SW480 (cell line): ENCODE results near the gene SPRING1.
"Not testable (repeated sequence)": the region's sequence is repeated elsewhere in the genome, so short reads cannot be mapped to it uniquely, and the experiment has no call there.

Experiments used
- DNase-seq: peaks from one replicate; pipeline ENCODE4 v3.0.0-alpha.2; 2016; ENCODE audit warnings: low spot score

The SPRING1 gene, protein sequence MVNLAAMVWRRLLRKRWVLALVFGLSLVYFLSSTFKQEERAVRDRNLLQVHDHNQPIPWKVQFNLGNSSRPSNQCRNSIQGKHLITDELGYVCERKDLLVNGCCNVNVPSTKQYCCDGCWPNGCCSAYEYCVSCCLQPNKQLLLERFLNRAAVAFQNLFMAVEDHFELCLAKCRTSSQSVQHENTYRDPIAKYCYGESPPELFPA

DNA sequence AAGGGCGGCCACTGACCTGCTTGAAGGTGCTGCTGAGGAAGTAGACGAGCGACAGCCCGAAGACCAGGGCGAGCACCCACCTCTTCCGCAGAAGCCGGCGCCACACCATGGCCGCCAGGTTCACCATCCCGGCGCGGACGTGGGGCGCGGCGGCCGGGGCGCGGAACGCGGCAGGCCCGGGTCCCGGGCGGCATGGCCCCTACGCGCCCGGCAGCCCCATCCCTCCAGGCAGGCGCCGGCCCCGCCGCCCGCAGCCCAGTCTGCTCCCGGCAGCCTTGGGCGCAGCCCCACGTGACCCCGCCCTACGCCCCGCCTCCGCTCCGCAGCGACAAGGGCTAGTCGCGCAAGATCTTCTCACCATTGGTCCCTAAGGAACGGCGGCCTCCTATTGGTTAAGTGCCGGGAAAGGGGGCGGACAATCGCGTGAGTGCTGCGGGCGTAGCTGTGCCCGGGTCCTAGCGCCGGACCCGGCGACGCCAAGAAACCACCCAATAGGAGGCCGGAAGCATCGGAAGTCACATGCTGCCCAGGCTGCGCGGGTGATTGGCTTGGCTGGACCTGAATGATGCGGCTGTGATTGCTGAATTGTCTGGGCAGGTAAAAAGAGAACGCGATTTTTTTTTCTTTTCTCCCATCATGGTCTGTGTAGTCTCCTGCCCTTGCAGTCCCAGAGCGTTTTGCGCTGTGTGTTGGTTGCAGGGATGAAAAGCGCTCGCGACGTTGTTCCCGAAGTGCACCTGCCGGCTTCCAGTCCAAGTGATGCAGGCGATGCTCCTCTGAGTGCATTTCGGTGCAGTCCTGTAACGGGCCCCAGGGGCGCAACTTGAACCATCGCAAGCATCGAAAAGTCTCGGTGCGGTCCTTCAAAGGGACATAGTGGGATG lies at the start of gene SPRING1, which contains the start of gene RNFT2:
Gene SPRING1 (minus strand): TSS at position 296 of the 884 bp plus-strand sequence. CDS start 169 bp downstream, at position 127.
Gene RNFT2 (plus strand): TSS at position 542 of the 884 bp plus-strand sequence. CDS start 2,183 bp downstream, outside the sequence.
- DNase-seq = peak; percentile 98

DNA sequence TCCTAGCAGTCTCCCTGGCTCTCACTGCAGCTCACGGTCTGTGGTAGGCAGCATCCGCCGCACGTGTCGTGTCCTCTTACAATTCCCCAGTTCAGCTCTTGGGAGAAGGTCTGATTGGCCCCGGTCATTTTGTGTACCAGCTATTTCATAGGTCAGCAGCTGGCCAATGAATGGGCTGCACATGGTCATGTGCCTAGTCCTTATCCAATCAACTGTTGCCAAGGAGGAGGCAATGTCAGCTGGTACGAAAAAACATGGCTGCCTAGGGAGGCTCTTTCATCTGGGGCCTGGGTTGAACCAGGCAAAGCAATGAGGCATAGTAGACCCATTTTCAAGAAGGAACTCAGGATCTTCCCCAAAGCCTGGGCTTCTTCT lies 46.4 kb upstream of the SPRING1 start:
- peak; percentile 17 for DNase-seq

DNA sequence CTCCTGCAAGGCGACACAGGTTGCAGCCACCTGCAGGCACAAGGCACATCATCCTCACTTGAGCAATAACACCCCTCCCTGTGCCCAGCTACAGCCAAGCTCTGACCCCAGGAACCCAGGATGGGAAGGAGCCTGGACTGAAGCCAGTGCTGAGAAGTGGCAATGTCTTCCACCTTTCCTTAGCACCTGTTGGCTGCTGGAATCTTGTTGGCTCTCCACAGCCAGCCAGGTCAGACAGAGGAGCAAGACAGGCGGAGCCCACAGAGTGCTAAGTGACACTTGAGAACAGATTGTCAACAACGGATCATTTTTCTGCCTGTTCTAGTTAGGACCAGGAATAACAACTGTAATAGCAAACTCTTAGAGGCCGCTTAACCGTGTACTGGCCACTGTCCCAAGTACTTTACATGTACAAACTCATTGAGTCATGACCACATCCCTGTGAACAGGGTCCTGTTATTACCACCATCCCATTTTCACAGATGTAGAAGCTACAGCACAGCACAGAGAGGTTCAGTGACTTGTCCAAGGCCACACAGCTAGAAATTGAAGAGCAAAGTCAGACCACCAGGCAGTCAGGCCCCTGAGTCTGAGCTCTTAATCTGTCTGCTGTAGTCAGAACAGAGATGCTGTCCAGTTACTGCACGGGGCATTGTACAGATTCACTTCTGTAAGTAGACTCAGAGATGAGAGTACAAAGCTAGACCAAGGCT lies 45.8 kb upstream of the SPRING1 start:
- no peak for DNase-seq

DNA sequence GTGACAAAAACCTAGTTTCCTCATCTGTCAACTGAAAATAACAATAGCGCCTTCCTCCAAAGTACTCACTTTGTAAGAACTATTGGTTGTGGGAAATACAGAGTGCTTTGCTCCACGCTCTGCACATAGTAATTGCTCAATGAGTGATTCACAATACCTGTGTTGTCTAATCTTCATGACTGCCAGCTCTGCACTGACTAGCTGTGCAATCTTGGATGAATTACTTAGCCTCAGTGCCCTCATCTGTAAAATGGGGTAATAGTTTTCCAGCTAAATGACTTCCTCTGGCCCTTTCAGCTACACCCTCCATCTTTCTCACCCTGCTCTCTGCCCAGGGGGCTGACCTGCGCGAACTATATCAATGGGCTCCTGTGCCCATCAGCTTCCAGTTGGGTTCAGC lies 43.1 kb upstream of the SPRING1 start:
- no peak for DNase-seq

DNA sequence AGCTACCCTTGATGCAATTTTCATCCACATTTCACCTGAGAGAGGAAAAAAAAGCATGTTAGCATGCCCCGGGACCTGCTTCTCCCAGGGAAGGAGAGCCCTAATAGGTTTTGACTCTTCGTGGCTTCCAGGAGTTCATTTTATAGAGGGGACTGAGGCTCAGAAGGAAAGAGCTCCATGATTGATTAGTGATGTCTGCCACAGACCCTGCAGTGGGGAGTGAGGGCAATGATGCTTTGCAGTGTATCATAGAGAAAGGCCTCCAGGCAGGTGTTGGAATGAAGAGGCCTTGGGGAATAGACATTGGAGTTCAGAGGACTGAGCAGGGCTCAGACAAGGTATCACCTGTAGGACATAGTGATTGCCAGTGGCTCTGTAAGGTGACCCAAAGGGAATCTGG lies 41.7 kb upstream of the SPRING1 start:
- no peak for DNase-seq

DNA sequence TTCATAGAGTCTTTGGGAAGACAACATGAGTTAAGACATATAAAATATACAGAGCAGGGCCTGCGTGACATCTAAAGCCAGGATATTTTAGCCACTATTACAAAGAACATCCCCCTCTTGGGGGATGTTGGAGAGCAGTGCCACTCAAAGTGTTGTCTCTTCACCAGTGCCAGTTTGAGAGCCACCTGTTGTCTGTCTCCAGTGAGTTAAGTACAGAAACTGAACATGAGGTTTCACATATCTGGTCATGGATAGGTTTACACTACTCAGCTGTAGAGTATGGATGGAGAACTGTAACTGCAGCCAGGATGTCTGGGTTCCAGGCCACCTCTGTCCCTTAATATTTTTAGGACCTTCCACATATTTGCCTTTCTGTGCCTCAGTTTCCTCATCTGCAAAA lies 39.4 kb upstream of the SPRING1 start:
- no peak for DNase-seq

DNA sequence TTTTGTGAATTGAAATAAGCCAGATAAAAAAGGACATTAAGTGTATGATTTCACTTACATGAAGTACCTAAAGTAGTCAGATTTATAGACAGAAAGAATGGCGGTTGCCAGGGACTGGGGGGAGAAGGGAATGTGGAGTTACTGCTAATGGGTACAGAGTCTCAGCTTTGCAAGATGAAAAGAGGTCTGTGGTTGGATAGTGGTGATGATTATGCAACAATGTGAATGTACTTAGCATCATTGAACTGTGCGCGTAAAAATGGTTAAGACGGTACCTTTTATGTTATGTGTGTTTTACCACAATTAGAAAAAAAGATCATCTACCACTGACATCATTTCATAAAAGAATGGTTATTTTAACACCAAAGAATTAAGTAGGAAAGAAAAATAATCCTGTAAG lies 36.2 kb upstream of the SPRING1 start:
- no peak for DNase-seq

DNA sequence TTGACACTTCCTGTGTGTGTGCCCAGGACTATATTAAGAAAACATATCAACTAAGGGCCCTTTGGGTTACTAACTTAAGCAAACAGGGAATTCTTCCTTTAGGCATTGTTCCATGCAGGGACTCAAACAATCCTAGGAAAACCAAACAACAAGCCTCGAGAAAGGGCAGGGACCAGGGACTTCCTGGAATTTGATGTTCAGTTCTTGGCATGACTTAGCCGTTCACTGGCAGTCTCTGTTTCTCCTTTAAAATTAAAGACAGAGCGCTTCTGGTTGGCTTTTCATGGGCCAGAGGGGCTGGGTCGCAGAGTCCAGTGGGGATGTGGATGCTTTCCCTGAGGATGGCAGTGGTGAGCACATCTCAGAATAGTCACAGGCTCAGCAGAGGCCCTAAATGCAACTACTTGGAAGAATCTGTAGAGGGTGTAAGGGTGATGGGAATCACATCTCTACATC lies 35.4 kb upstream of the SPRING1 start:
- no peak for DNase-seq

DNA sequence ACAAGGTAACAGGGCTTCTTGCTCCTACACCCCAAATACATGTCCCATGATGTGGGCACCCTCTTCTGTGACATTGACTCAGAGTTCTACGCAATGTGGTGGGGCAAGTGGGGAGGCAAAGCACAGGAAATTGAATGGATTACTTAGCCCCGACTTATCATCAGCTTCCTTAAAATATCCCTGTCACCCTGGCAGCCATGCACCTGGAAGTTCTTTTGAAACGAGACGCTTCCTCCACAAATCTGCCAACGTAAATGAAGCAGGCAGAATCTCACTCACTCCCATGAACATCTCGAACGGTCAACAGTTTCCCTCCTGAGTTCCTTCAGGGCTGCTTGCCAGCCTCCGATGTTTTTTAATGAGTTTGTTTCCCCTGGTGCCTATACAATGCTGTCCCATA lies 33.8 kb upstream of the SPRING1 start:
- DNase-seq = no peak

DNA sequence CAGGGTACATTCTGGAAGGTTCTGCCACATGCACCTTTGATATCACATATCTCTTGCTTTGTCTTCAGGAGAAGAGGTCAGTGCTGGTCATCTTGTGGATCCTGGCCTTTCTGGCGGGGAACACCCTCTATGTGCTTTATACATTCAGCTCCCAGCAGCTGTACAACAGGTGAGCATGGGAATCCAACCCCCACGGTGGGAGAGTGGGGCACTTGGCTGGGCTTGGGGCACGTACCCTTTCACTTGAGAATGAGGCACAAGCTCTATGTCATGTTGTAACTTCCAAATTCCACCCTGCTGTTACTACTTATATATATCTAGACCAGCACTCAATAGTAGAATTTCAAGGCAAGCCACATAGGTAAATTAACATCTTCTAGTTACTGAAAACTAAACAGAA lies 28.9 kb upstream of the SPRING1 start:
- DNase-seq = no peak

DNA sequence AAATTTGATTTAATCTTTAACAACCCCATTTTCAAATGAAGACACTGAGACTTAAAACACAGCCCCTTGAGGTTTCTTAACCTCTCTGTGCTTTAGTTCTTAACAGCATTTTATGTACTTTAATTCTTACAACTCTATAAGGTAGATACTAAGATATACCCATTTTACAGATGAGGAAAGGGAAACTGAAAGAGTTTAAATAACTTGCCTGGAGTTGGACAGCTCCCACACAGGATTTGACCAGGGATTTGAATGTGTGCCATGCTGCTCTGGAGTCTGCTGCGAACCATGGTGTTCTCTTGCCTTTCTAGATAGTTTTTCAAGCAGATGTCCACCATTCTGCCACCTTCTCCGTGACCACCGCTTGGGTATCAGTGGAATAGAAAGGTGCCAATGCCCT lies 28.4 kb upstream of the SPRING1 start:
- DNase-seq = no peak

DNA sequence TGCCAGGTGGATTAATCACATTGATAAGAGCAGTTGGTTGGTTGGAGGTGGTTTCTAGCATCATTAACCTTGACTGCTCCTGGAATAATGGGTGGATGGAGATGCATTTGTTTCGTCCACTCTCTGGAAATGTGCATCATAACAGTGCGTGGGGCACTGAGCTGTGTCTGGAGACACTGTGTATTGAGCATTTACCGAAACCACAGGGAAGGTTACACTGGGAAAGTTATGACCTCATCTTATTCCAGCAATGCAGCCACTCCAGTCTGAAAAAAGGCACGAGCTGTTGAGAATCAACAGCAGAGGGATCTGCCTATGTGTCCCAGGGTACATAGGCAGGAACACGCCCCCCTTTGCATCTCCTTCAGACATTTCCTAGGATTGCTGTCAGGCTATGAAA lies 27.4 kb upstream of the SPRING1 start:
- no peak for DNase-seq

DNA sequence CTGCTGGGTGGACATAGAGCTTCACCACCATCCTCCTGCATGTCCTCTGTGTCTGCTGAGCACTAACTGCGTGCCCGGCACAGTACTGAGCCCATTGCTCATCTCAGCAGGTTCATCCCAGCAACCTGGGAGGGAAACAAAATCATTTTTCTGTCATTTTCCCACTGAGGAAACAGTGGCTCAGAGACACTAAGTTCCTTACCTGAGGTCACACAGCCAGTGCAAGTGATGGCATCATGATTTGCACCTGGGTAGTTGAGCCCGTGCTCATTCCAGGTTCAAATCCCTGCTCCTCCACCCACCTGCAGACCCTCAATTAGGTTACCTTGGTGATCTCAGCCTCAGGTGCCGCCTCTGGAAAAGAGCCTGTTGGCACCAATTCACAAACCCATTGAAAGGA lies 23.6 kb upstream of the SPRING1 start:
- DNase-seq = no peak

DNA sequence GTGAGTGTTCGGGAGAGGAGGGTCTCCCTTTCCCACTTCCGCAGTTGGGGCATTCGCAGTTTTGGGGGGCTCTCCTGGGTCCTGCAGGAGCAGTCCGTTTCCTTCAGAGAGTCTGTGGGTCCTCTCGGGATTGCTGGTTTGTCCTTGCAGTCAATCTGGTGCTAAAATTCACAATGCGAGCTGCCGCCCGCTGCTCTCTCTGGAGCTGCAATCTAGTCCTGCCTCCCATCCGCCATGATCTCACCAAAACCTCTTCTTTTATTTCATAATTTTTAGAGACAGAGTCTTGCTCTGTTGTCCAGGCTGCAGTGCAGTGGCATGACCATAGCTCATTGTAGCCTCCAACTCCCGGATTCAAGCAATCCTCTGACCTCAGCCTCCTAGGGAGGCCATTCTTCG lies 22.8 kb upstream of the SPRING1 start:
- no peak for DNase-seq

DNA sequence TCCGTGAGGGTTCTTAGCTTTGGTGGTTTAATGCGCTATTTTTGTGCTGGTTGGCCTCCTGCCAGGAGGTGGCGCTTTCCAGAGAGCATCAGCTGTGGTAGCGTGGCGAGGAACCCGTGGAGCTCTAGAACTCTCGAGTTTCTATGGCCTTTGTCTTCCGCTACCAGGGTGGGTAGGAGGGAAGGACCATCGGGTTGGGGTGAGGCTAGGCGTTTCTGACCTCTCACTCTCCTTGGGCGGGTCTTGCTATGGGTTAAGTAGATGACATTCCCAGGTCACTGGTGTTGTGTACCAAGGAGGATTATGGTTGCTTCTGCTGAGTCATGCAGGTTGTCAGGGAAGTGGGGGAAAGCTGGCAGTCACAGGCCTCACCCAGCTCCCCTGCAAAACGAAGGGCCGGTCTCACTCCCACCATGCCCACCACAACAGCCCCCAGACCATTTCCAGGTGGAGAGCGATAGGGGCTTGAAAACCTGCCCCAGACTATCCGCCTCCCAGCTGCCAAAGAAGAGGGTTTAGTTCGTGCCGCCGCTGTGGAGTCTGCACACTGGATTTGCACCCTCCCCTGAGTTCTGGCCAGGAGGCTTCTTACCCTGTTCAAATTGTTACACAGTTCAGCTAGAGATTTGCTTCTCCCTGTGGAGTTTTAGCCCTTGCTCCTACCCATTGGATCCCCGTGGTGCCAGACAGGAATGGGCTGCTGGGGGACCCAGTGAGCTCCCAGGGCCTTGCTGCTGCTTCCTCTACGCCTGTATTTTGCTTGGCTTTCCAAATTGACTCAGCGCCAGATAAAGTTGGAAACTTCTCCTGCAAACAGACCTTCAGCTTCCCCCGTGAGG lies 22.1 kb upstream of the SPRING1 start:
- no peak for DNase-seq

DNA sequence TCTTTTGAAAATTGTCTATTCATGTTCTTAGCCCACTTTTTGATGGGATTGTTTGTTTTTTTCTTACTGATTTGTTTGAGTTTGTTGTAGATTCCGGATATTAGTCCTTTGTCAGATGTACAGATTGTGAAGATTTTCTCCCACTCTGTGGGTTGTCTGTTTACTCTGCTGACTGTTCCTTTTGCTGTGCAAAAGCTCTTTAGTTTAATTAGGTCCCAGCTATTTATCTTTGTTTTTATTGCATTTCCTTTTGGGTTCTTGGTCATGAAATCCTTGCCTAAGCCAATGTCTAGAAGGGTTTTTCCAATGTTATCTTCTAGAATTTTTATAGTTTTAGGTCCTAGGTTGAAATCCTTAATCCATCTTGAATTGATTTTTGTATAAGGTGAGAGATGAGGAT lies 16.9 kb upstream of the SPRING1 start:
- DNase-seq = not testable (repeated sequence)

DNA sequence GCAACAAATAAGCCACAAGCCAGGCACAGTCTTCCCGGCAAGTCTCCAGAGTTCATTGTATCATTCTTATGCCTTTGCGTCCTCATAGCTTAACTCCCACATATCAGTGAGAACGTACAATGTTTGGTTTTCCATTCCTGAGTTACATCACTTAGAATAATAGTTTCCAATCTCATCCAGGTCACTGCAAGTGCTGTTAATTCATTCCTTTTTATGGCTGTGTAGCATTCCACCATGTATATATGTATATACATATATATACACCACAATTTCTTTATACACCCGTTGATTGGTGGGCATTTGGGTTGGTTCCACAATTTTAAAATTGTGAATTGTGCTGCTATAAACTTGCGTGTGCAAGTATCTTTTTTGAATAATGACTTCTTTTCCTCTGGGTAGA lies 16.2 kb upstream of the SPRING1 start:
- DNase-seq = not testable (repeated sequence)

DNA sequence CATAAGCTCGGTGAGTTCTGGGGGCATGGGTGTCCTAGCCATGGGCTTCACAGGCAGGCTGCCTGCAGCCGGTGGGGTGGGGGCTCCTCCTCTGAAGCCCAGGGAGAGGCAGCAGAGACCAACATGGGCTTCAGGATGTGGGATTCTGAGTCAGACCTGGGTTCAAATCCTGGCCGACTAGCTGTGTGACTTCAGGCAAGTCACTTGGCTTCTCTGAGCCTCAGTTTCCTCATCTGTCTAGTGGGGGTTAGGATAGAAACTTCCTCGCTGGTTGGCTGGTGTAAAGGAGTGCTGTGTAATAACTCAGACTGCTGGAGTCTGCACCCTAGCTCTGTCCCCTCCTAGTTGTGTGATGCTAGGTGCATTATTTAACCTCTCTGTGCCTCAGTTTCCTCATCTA lies 12.4 kb upstream of the SPRING1 start:
- DNase-seq = no peak

DNA sequence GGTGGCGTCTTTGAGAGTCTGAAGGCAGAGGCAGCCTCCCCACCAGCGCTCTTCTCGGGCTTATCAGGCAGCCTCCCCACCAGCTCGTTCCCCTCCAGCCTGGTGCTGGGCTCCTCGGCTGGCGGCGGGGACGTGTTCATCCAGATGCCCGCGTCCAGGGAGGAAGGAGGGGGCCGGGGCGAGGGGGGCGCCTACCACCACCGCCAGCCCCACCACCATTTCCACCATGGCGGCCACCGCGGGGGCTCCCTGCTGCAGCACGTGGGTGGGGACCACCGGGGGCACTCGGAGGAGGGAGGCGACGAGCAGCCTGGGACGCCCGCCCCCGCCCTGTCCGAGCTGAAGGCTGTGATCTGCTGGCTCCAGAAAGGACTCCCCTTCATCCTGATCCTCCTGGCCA lies 12.0 kb upstream of the SPRING1 start:
- DNase-seq = no peak

DNA sequence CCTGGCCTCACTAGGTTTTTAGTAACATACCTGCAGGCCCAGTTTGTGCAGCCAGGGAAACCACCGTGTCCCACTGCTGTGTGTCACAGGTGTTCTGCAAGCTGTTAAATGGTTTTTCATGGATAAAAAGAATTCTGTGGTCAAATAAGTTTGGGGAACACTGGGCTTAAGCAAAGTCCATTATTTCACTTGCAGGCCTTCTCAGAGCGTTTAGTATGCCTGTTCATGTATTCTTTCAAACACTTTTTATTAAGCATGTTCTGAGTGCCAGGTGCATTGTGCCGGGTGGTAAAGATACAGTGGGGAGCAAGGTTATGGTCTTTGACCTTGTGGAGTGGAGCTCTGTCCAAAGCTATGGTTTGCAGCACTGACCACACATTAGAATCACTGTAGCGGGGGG lies 7.7 kb upstream of the SPRING1 start:
- no peak for DNase-seq

DNA sequence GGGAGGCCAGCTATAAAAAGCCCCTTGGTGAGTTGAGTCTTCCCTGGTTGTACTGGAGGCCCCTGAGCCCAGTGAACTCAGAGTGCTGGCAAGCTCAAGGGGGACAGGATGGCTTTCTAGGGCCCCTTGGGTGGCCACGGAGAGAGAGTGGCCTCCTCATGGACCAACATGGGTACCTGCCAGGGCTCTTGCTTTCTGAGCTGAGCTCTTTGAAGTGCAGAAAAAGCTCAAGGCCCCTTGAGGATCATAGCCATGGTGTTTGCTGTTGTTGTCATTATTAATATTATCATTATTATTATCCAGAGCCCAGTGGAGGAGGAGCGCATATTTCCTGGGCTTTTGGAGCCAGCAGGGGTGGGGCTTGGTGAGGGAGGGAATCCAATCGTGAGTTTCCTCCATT lies 6.9 kb upstream of the SPRING1 start:
- DNase-seq = no peak

DNA sequence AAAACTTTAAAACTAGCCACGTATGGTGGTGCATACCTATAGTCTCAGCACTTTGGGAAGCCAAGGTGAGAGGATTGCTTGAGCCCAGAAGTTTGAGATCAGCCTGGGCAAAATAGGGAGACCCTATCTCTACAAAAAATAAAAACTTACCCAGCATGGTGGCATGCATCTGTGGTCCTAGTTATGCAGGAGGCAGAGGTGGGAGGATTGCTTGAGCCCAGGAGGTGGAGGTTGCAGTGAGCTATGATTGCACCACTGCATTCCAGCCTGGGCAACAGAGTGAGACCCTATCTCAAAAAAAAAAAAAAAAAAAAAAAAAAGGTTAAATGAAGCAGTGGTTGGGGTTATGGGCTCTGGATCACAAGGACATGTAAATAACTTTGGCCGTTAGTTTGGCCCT lies 4.9 kb upstream of the SPRING1 start:
- not testable (repeated sequence) for DNase-seq
